AG04449 (cell line): ENCODE measurements around the gene TSPAN2.
"Not testable (repeated sequence)": the region's sequence is repeated elsewhere in the genome, so short reads cannot be mapped to it uniquely, and the experiment has no call there.

Source experiments
- CTCF ChIA-PET: fragments of 350-600 bp; formaldehyde crosslinking; extraction: SDS; loops from one replicate; lab custom pipeline; 2021; ENCODE audit warnings: antibody characterized with exemption; lab: Yijun Ruan, JAX
- POLR2A ChIA-PET: fragments of 400-600, 350-600 bp; formaldehyde crosslinking; extraction: SDS; loops from one replicate; lab custom pipeline; 2020; ENCODE audit warnings: antibody characterized with exemption, inconsistent platforms; lab: Yijun Ruan, JAX
- DNase-seq: peaks from one replicate; pipeline ENCODE4 v3.0.0-alpha.2; 2010; ENCODE audit warnings: low read depth, low spot score
- H3K4me3 ChIP-seq: 2 replicates; pipeline ENCODE4 v1.5.1; 2011; ENCODE audit warnings: low read depth, mild to moderate bottlenecking, control low read depth, low read length
- TF ChIP-seq, protein P1 (sequence below): IDR thresholded peaks from one replicate; pipeline ENCODE4 v1.5.1; 2011; ENCODE audit warnings: mild to moderate bottlenecking, moderate library complexity, low read length, control low read depth, inconsistent platforms; ENCODE audit not compliant: insufficient read depth; ENCODE audit errors: missing control alignments

Gene TSPAN2

GRCh38 chr1:115036814-115037507 lies 52.3 kb downstream of the TSPAN2 start:
- no peak for DNase-seq
- CTCF ChIA-PET: interaction anchor here (12.0 kb wide), 1 partner anchor 16 kb away, joined by 104 read pairs; no protein-coding TSS in a partner anchor
- TF ChIP-seq, protein P1, sequence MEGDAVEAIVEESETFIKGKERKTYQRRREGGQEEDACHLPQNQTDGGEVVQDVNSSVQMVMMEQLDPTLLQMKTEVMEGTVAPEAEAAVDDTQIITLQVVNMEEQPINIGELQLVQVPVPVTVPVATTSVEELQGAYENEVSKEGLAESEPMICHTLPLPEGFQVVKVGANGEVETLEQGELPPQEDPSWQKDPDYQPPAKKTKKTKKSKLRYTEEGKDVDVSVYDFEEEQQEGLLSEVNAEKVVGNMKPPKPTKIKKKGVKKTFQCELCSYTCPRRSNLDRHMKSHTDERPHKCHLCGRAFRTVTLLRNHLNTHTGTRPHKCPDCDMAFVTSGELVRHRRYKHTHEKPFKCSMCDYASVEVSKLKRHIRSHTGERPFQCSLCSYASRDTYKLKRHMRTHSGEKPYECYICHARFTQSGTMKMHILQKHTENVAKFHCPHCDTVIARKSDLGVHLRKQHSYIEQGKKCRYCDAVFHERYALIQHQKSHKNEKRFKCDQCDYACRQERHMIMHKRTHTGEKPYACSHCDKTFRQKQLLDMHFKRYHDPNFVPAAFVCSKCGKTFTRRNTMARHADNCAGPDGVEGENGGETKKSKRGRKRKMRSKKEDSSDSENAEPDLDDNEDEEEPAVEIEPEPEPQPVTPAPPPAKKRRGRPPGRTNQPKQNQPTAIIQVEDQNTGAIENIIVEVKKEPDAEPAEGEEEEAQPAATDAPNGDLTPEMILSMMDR: no peak
- no peak overlapping the region for H3K4me3 ChIP-seq
- POLR2A ChIA-PET: no interaction called here

DNA sequence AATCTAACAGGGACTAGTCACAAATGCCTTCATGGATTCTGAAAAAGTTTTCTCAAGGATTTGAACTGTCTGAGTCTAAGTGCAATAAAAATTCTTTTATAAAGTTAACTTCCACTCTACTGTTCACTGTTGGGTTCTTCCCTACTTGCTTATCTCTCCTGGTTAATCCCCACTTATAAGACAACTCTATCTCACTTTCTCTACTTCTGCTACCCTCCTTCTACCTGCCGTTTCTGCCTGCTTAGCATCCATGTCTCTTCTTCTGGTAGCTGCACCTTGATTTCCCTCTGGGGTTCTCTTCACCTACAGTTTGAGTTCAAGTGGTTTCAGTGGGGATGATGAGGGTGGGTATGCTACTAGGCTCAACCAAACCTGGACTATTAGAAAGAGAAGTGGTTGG lies 53.7 kb downstream of the TSPAN2 start:
- TF ChIP-seq, protein P1: no peak
- H3K4me3 ChIP-seq: no peak overlapping the region
- ChIA-PET CTCF (interaction anchor here (12.0 kb wide), 1 partner anchor 17 kb away, joined by 104 read pairs; no protein-coding TSS in a partner anchor), POLR2A (no interaction called here)
- no peak for DNase-seq

- ChIA-PET CTCF (interaction anchor here (2.0 kb wide), 1 partner anchor 21 kb away, joined by 9 read pairs; no protein-coding TSS in a partner anchor), POLR2A (no interaction called here)
- no peak for DNase-seq
- no peak overlapping the region for H3K4me3 ChIP-seq
- TF ChIP-seq, protein P1: no peak
These were observed 57.7 kb downstream of the TSPAN2 start for GRCh38 chr1:115031595-115031994.

DNA sequence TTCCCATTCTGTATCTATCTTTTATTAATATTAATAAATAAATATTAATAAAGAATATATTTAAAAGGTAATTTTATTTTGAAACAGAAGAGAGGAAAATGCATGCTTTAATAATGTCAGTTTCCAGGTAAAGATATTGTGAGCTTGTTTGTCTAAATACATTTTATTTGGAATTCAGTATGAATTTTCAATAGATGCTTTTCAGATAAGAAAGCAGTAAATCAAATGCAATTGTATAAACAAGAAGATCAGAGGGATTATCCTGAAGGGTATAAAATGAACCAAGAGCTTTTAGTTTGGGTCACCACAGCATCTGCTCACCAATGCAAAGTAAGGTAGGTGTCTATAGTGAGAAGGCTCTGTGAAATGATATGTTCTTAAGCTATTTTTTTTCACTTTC lies 59.8 kb downstream of the TSPAN2 start, which contains the start of gene TSHB:
Gene TSHB (plus strand): TSS at position 301 of the 400 bp plus-strand sequence. CDS start 3,537 bp downstream, outside the sequence.
- TF ChIP-seq, protein P1: no peak
- POLR2A ChIA-PET: no interaction called here
- CTCF ChIA-PET: interaction anchor here (0.7 kb wide), 1 partner anchor 12 kb away, joined by 3 read pairs; no protein-coding TSS in a partner anchor
- no peak for DNase-seq
- no peak within 1 kb of the TSS for H3K4me3 ChIP-seq

- ChIA-PET POLR2A (no interaction called here), CTCF (interaction anchor here (3.3 kb wide), 1 partner anchor 30 kb away, joined by 11 read pairs; no protein-coding TSS in a partner anchor)
- TF ChIP-seq, protein P1: no peak
- H3K4me3 ChIP-seq: no peak overlapping the region
- DNase-seq: no peak
These were observed 65.7 kb downstream of the TSPAN2 start for GRCh38 chr1:115023593-115023992.

DNA sequence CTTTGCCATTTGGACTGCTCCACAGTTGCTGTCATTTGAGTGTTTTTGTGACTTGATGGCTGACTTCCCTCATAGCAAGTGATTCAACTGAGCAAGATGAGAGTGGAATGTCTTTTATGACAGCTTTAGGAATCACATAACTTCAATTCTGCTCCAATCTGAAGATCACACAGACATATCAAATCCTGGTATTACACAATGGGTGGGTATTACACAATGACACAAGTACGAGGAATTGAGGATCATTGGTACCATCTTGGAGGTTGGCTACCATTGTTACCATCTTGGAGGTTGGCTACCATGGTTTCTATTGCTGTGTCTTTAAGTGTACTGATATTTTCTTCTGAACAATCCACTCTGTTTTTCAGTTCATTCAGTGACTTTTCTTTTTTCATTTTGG lies 68.2 kb downstream of the TSPAN2 start:
- H3K4me3 ChIP-seq: no peak overlapping the region
- DNase-seq: no peak
- TF ChIP-seq, protein P1: no peak
- CTCF ChIA-PET: interaction anchor here (3.3 kb wide), 1 partner anchor 32 kb away, joined by 11 read pairs; no protein-coding TSS in a partner anchor
- POLR2A ChIA-PET: no interaction called here

- POLR2A ChIA-PET, H3K4me3 ChIP-seq, DNase-seq, CTCF ChIA-PET: not testable (repeated sequence)
These were observed 69.8 kb downstream of the TSPAN2 start for GRCh38 chr1:115019549-115019948.
